HepG2 (cell line): ENCODE data around the gene CYTH1. TPM values are rescaled to one million over a fixed set of nuclear protein-coding genes. Genes with fewer than 3 reads are reported as not detected.

Experiments used
- BCL6 ChIP-seq: IDR thresholded peaks from 2 replicates; pipeline ENCODE4 v1.6.1; 2016; ENCODE audit warnings: missing genetic modification reagents, missing compliant biosample characterization
- CC2D1A ChIP-seq: sonication (generic); formaldehyde crosslinking; IDR thresholded peaks from 2 replicates; pipeline ENCODE4 v1.8.1; 2023; ENCODE audit warnings: mild to moderate bottlenecking, missing genetic modification reagents
- CTCF ChIP-seq: sonication (generic); formaldehyde crosslinking; IDR thresholded peaks from 2 replicates; pipeline ENCODE4 v1.5.0; 2020; ENCODE audit warnings: mild to moderate bottlenecking, missing genetic modification reagents, moderate library complexity
- FLYWCH1 ChIP-seq: sonication (generic); formaldehyde crosslinking; IDR thresholded peaks from 2 replicates; pipeline ENCODE4 v1.8.1; 2023; ENCODE audit warnings: mild to moderate bottlenecking, missing genetic modification reagents
- FUBP1 ChIP-seq: sonication (generic); formaldehyde crosslinking; IDR thresholded peaks from 2 replicates; pipeline ENCODE4 v1.5.1; 2020; ENCODE audit warnings: missing genetic modification reagents, mild to moderate bottlenecking, borderline replicate concordance
- IKZF5 ChIP-seq: IDR thresholded peaks from 2 replicates; pipeline ENCODE4 v1.6.1; 2018; ENCODE audit warnings: missing genetic modification reagents, mild to moderate bottlenecking, missing compliant biosample characterization
- NR2F2 ChIP-seq: IDR thresholded peaks from 2 replicates; pipeline ENCODE4 v1.6.1; 2012; ENCODE audit warnings: low read depth, inconsistent platforms, borderline replicate concordance
- PAWR ChIP-seq: sonication (generic); formaldehyde crosslinking; IDR thresholded peaks from 2 replicates; pipeline ENCODE4 v1.4.0; 2020; ENCODE audit warnings: missing genetic modification reagents, mild to moderate bottlenecking, borderline replicate concordance
- PBX3 ChIP-seq: sonication (generic); formaldehyde crosslinking; IDR thresholded peaks from 2 replicates; pipeline ENCODE4 v1.8.1; 2023; ENCODE audit warnings: missing genetic modification reagents, inconsistent platforms, borderline replicate concordance
- SIX1 ChIP-seq: sonication (generic); formaldehyde crosslinking; IDR thresholded peaks from 2 replicates; pipeline ENCODE4 v1.4.0; 2020; ENCODE audit warnings: missing genetic modification reagents, borderline replicate concordance
- SMAD3 ChIP-seq: sonication (generic); formaldehyde crosslinking; IDR thresholded peaks from 2 replicates; pipeline ENCODE4 v1.4.0; 2020; ENCODE audit warnings: missing genetic modification reagents
- SMYD3 ChIP-seq: sonication (generic); formaldehyde crosslinking; IDR thresholded peaks from 2 replicates; pipeline ENCODE4 v1.8.1; 2023; ENCODE audit warnings: mild to moderate bottlenecking, missing genetic modification reagents
- SNAI1 ChIP-seq: sonication (generic); formaldehyde crosslinking; IDR thresholded peaks from 2 replicates; pipeline ENCODE4 v1.5.0; 2020; ENCODE audit warnings: mild to moderate bottlenecking, missing genetic modification reagents, borderline replicate concordance
- ZBTB21 ChIP-seq: sonication (generic); formaldehyde crosslinking; IDR thresholded peaks from 2 replicates; pipeline ENCODE4 v1.4.0; 2020; ENCODE audit warnings: missing genetic modification reagents
- ZBTB26 ChIP-seq: IDR thresholded peaks from 2 replicates; pipeline ENCODE4 v1.6.1; 2016; ENCODE audit warnings: missing compliant biosample characterization, missing genetic modification reagents, borderline replicate concordance
- ZMYM2 ChIP-seq: sonication (generic); formaldehyde crosslinking; IDR thresholded peaks from 2 replicates; pipeline ENCODE4 v1.8.0; 2022; ENCODE audit warnings: mild to moderate bottlenecking, missing genetic modification reagents
- ZNF136 ChIP-seq: sonication (generic); formaldehyde crosslinking; IDR thresholded peaks from 2 replicates; pipeline ENCODE4 v1.8.1; 2022; ENCODE audit warnings: low read depth, mild to moderate bottlenecking, moderate library complexity, missing genetic modification reagents
- ZNF326 ChIP-seq: sonication (generic); formaldehyde crosslinking; IDR thresholded peaks from 2 replicates; pipeline ENCODE4 v1.4.0; 2020; ENCODE audit warnings: missing genetic modification reagents, borderline replicate concordance
- ZNF737 ChIP-seq: sonication (generic); formaldehyde crosslinking; IDR thresholded peaks from 2 replicates; pipeline ENCODE4 v1.5.0; 2020; ENCODE audit warnings: missing genetic modification reagents, mild to moderate bottlenecking, borderline replicate concordance
- ZNF781 ChIP-seq: sonication (generic); formaldehyde crosslinking; IDR thresholded peaks from 2 replicates; pipeline ENCODE4 v1.5.1; 2020; ENCODE audit warnings: borderline replicate concordance, mild to moderate bottlenecking, missing genetic modification reagents; ENCODE audit errors: not compliant biosample characterization
- ZNF788 ChIP-seq: sonication (generic); formaldehyde crosslinking; IDR thresholded peaks from 2 replicates; pipeline ENCODE4 v1.5.0; 2020; ENCODE audit warnings: mild to moderate bottlenecking, missing genetic modification reagents, borderline replicate concordance
- polyA plus RNA-seq, 8 experiments: library from polyadenylated mRNA; depleted of rRNA in 3 of 8; stranded (reverse) in 7 of 8; unstranded in 1 of 8; fragments of >200 nt; fragmentation: Illumina TruSeq in 4 of 8; extraction: Trizol in 4 of 8; gene quantifications; 2 replicates each; pipeline versions ENCODE4 v1.2.1 to v1.2.3, GENCODE V29; 2011 to 2016; ENCODE audit warnings: low read depth in 4 of 8, missing spikeins in 1 of 8, mixed read lengths in 1 of 8; ENCODE audit not compliant: insufficient read depth in 1 of 8
- total RNA-seq, 5 experiments: library from RNA; depleted of rRNA; stranded (reverse); fragments of >200 nt; fragmentation: Illumina TruSeq; extraction: Trizol; gene quantifications; 2 replicates each; pipeline ENCODE4 v1.2.3, GENCODE V29; 2016; ENCODE audit warnings: low read depth in 1 of 5

The CYTH1 gene
- total and polyA plus RNA-seq, 2 of the 13 experiments (the other 11 are each of a cell fraction or from before 2014, with no cell fraction given): 20.1 to 48.9 TPM

- TF ChIP-seq CTCF (peak; percentile 99), ZBTB26 (CRISPR knock-in tag) (peak; percentile 57; the same call in 1 of the 2 replicates), SNAI1 (CRISPR knock-in tag) (no peak), PAWR (no peak), ZNF781 (no peak), ZNF136 (no peak), IKZF5 (CRISPR knock-in tag) (peak; percentile 63; the same call in 1 of the 2 replicates), BCL6 (CRISPR knock-in tag) (peak; percentile 46; the same call in 1 of the 2 replicates), ZMYM2 (no peak), ZNF788 (CRISPR knock-in tag) (peak; percentile 42; the same call in 1 of the 2 replicates), SMAD3 (CRISPR knock-in tag) (peak; percentile 86), CC2D1A (CRISPR knock-in tag) (no peak), ZNF326 (CRISPR knock-in tag) (no peak), NR2F2 (no peak; the same call in 1 of the 2 replicates), ZBTB21 (CRISPR knock-in tag) (no peak), ZNF737 (no peak), FUBP1 (no peak; the same call in 1 of the 2 replicates), PBX3 (CRISPR knock-in tag) (no peak), SMYD3 (CRISPR knock-in tag) (peak; percentile 88), SIX1 (CRISPR knock-in tag) (peak; percentile 15; the same call in 1 of the 2 replicates), FLYWCH1 (CRISPR knock-in tag) (no peak)
Measured at GRCh38 chr17:78708510-78708973, 73.5 kb downstream of the CYTH1 start (continued).
